Fibroblast of skin of left quadriceps (primary cell): ENCODE data around the gene PID1.
A peak's percentile ranks its signal among the peaks of the same experiment; 100 is the strongest.

ENCODE experiments used
- DNase-seq, 2 experiments: peaks; one replicate each; pipeline ENCODE4 v3.0.0-alpha.2; 2013; ENCODE audit warnings: low read depth in 2 of 2

PID1 gene

GRCh38 chr2:229022652-229023051, 248.4 kb downstream of the PID1 start:
- DNase-seq = no peak

DNA sequence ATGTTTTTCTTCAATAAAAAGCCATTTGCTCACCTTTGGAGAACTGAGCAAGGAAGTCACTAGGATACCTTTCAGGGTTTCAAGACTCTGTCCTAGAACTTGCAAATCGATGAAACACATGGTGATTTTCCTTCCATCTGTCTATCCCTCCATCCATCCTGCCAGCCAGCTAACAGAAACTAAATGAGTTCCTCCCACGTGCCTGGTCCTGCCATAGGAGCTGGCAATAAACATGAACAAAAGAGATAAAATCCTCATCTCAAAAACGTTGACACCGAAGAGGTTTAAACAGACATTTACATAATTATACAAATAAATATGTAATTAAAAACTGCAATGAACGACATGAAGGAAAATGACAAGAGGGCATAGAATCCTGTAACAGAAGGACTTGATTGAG, 249.0 kb downstream of the PID1 start:
- no peak for DNase-seq

GRCh38 chr2:229009816-229010215, 261.3 kb downstream of the PID1 start:
- DNase-seq = no peak

- no peak for DNase-seq
Measured at GRCh38 chr2:229003256-229003655, 267.8 kb downstream of the PID1 start.

GRCh38 chr2:229001196-229001595, 269.9 kb downstream of the PID1 start:
- no peak for DNase-seq

DNA sequence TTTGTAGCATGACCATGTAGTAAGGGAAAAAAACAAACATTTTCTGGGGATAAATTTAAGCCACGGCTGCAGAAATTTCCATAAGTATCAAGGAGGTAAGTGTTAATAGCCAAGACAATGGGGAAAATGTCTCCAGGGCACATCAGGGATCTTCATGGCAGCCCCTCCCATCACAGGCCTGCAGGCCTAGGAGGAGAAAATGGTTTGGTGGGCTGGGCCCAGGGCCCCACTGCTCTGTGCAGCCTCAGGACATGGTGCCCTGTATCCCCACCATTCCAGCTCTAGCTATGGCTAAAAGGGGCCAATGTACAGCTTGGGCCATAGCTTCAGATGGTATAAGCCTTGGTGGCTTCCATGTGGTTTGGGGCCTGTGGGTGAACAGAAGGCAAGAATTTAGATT, 271.8 kb downstream of the PID1 start:
- no peak for DNase-seq

- DNase-seq = no peak
Measured at GRCh38 chr2:228988786-228989185, 282.3 kb downstream of the PID1 start.

GRCh38 chr2:228987441-228988155, 283.5 kb downstream of the PID1 start:
- no peak for DNase-seq

DNA sequence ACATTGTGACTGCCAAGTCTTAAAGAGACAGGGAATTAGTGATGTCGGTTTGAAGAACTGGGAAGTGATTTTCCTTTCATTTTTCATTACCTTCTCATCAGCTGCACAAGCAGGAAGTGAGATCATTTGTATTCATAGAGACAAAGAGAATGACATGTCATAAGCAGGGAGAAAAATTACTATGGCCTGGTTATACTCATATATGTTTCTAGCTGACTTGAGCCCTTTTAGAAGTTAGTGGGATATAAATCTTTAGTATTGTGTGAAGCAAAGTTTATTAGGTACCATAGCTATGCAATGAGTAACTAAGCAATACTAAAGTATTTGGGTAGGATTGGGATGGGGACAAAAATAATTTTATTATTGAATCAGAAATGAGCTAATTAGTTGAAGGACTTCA, 284.1 kb downstream of the PID1 start:
- peak in 1 of 2 experiments; percentile 1 for DNase-seq

- no peak for DNase-seq
Measured at GRCh38 chr2:228983700-228984099, 287.4 kb downstream of the PID1 start.

DNA sequence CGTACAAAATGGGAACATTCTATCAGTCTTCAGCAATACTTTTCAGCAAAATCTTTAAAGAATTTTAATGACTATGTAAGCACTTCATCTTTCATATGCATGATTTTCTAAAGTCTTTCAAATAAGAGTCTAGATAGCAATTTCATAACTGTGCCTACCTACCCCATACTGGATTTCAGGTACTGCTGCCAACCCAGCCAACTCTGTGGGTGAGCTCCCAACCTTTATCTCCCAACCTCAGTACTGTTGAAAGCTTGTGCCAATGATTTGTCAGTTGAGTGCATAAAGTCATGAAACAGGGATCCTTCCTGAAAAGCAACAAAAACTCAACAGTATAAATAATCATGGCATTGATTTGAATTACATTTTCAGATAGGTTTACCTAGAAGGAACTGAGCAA, 296.9 kb downstream of the PID1 start:
- DNase-seq = no peak
